HG03565 (cell line): ENCODE results near the gene ZBTB25.
"Not testable (repeated sequence)": the region's sequence is repeated elsewhere in the genome, so short reads cannot be mapped to it uniquely, and the experiment has no call there.

ENCODE experiments used
- ATAC-seq: cut with Tn5 transposase; IDR thresholded peaks from one replicate; pipeline ENCODE4 v1.9.1; 2021; ENCODE audit warnings: mild to moderate bottlenecking, moderate library complexity; ENCODE audit not compliant: unreplicated experiment

ZBTB25 gene

DNA sequence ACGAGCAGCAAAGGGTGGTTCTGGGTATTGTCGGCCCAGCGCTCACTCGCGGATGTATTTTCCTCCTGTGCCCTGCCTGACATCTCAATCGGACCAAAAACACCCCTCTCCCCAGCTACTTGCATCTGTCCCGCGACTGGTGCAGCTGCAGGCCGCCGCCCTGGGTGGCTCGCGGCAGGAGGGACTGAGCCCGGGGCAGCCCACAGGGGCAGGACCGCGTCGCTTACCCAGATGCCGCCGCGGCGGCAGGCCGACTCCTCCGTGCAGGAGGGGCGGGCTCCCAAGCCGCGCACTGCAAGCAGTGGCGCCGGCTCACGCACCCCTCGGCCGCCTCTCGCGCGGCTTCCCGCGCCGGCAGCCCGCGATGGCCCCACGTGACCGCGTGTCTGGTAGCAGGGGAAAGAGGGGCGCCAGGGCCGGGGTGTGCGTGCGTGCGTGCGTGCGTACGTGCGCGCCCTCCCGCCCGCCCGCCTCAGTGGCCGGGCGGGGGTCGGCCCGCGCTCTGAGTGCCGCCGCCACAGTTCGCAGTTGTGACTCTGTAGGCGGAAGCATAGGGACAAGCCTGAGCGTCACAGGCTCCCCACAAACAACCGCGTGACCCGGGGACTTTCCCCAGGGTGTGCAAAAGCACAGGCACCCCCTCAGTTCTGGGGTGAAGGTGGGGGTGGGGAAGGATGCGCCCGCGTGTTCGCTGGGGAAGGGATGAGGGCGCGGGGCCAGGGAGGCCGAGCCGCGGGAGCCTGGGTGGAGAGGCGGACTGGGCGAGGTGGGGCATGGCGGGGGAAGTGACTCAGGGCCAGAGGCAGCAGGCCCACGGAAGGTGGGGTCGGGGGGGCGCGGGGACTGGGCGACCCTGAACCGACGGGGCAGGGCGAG, at the start of gene ZBTB25:
Gene ZBTB25 (minus strand): TSS at position 405 of the 876 bp plus-strand sequence. CDS start 13,305 bp downstream, outside the sequence.
- peak; percentile 51 for ATAC-seq

GRCh38 chr14:64550621-64551333, 47.1 kb upstream of the ZBTB25 start:
- ATAC-seq = no peak

- no peak for ATAC-seq
Observed at GRCh38 chr14:64549791-64550620, 46.4 kb upstream of the ZBTB25 start, which contains the start of gene PPP1R36. Gene PPP1R36, plus strand, starts transcription at chr14:64549961. Its CDS starts 37 bp downstream, at chr14:64549998.

- no peak for ATAC-seq
Observed at GRCh38 chr14:64549016-64549415, 45.4 kb upstream of the ZBTB25 start.

GRCh38 chr14:64544607-64545312, 41.1 kb upstream of the ZBTB25 start:
- ATAC-seq = no peak

DNA sequence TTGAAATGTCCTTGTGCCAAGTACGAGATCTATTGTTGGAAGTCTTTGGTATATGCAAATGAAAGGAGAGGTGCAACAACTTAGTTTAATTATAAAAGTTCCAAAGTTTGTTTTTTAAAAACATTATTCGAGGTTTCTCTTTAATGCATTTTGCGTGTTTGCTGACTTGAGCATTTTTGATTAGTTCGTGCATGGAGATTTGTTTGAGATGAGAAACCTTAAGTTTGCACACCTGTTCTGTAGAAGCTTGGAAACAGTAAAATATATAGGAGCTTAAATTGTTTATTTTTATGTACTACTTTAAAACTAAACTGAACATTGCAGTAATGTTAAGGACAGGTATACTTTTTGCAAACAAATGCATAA, 39.2 kb upstream of the ZBTB25 start:
- ATAC-seq = no peak

DNA sequence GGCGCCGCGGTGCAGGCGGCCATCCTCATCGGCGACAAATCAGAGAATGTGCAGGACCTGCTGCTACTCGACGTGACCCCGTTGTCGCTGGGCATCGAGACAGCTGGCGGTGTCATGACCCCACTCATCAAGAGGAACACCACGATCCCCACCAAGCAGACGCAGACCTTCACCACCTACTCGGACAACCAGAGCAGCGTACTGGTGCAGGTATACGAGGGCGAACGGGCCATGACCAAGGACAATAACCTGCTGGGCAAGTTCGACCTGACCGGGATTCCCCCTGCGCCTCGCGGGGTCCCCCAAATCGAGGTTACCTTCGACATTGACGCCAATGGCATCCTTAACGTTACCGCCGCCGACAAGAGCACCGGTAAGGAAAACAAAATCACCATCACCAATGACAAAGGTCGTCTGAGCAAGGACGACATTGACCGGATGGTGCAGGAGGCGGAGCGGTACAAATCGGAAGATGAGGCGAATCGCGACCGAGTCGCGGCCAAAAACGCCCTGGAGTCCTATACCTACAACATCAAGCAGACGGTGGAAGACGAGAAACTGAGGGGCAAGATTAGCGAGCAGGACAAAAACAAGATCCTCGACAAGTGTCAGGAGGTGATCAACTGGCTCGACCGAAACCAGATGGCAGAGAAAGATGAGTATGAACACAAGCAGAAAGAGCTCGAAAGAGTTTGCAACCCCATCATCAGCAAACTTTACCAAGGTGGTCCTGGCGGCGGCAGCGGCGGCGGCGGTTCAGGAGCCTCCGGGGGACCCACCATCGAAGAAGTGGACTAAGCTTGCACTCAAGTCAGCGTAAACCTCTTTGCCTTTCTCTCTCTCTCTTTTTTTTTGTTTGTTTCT, 38.6 kb upstream of the ZBTB25 start:
- ATAC-seq = no peak

- no peak for ATAC-seq
Observed at GRCh38 chr14:64541261-64541971, 37.8 kb upstream of the ZBTB25 start.

- peak; percentile 94 for ATAC-seq
Observed at GRCh38 chr14:64540208-64541202, 36.9 kb upstream of the ZBTB25 start, which contains the start of gene HSPA2. Gene HSPA2, plus strand, starts transcription at chr14:64540741. Its CDS starts 109 bp downstream, at chr14:64540850.

DNA sequence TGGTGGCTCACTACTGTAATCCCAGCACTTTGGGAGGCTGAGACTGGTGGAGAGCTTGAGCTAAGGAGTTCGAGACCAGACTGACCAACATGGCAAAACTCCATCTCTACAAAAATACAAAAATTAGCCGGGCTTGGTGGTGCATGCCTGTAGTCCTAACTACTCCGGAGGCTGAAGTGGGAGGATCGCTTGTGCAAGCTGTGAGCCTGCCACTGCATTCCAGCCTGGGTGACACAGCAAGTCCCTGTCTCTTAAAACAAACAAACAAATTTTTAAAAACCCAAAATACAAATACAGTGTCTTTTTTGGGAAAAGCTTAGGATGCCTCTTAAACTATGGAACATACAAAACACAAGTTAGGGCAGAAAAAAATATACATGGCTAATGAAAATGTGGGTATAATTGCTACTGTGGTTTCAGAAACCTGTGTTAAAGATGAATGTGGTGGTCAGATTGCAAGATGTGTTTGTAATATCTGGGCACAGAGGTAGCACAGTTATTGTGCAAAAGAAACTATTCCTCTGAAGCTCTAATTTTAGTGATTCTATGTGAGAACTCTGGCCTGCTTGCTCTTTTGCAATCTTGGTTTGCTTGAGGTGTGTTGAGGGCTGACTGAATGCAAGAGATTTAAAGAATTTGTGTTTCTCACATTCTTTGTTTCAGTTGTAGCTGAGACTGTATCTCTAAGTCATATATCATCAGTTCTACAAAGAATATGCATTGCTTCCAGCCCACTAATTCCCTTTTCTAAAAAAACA, 33.0 kb upstream of the ZBTB25 start:
- no peak for ATAC-seq

DNA sequence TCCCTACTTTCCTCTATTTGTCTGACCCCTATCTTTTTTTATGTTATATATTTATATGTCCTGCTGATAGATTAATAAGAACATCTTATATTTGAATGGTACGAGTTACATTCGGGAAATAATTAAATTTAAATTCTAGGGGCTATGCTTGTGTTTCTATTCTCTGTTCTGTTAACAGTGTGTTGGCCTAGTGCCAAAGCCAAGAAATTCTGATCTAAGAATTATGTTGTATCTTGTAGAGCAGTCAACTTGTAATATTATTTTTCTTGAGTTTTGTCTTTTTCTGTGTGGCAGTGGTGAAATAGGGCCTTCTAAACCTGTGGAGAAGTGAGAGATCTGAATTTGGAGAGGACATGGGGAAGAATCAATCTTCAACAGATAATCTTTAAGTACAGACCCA, 27.9 kb upstream of the ZBTB25 start:
- no peak for ATAC-seq

DNA sequence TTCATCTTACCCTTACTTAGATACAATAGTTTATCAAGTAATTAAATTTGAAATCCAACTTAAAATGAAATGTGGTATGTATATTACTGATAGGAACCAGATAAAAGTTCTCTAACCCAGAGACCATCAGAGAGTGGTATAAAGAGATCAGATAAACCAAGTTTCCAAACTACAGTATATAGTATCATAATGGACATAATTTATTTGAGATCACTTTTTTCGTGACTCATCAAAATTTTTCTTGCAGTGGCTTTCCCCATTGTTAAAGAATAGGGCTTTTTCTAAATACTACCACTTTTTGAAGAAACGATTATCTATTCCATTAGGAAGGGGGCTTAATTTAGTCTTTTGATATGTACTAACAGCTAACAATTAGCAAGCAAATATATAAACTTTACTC, 21.7 kb upstream of the ZBTB25 start:
- ATAC-seq = no peak

- ATAC-seq = no peak
Observed at GRCh38 chr14:64522591-64523355, 19.1 kb upstream of the ZBTB25 start.

DNA sequence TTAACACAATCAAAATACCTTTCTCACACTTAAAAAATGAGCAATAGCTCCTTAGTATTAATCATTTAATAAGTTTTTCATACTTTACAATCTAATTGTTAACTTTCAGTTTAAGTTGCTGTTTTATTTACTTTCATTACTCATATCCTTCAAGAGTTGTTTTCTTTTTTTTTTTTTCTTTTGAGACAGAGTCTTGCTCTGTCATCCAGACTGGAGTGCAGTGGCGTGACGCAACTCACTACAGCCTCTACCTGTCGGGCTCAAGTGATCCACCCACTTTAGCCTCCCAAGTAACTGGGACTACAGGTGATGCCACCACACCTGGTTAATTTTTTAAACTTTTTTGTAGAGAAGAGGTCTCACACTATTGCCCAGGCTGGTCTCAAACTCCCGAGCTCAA, 17.1 kb upstream of the ZBTB25 start:
- no peak for ATAC-seq

DNA sequence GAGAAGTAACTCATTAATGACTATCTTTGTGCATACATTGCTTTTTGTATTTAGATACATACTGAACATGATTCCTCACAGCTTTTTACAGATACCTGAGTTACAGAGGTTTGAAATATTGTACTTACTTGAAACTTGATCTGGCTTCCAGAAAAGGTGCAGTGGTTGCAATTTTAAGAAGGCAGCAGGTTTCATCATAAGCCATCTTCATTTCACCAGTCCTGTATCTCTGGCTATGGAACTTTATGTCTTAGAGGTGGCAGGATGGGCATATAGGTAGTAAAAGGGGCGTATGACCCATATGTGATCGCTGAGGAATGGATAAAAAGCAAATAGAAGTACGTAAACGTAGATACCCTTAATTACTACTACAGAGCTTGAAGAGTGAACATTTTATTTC, 14.6 kb upstream of the ZBTB25 start:
- no peak for ATAC-seq

DNA sequence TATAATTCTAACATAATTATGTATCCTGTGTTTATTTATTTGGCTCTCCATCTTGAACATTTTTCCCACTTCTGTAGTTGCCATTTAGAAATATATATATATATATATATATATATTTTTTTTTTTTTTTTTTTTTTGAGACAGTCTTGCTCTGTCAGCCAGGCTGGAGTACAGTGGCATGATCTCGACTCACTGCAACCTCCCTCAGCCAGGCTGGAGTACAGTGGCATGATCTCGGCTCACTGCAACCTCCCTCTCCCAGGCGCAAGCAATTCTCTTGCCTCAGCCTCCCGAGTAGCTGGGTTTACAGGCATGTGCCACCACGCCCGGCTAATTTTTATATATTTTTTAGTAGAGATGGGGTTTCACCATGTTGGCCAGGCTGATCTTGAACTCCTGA, 14.0 kb upstream of the ZBTB25 start:
- not testable (repeated sequence) for ATAC-seq
